ENCODE results near the gene SUB1.

The SUB1 gene

GRCh38 chr5:32583582-32584232, 1.6 kb upstream of the SUB1 start:
- peaks cover 5% of the 10 kb centered on the region for H3K4me1 ChIP-seq (ENCODE audit: control insufficient read depth, insufficient read depth, low read length)
- H3K9me3 ChIP-seq (ENCODE audit: control insufficient read depth, low read length), result no peaks in the 10 kb centered on the region
- no peak overlapping the region for H3K27ac ChIP-seq (ENCODE audit: insufficient read depth, low read depth, low read length, poor library complexity, severe bottlenecking)
- H3K36me3 ChIP-seq (ENCODE audit: control insufficient read depth, insufficient read depth, low read length), result no peaks in the 10 kb centered on the region
- H3K4me3 ChIP-seq (ENCODE audit: insufficient read depth, low read depth, low read length), result no peak overlapping the region
- WGBS, 2 experiments, result 85 to 87% methylated on average over 16 of the region's 16 CpGs
- no peaks in the 10 kb centered on the region for H3K27me3 ChIP-seq (ENCODE audit: control insufficient read depth, insufficient read depth, low read length, poor library complexity, severe bottlenecking)

DNA sequence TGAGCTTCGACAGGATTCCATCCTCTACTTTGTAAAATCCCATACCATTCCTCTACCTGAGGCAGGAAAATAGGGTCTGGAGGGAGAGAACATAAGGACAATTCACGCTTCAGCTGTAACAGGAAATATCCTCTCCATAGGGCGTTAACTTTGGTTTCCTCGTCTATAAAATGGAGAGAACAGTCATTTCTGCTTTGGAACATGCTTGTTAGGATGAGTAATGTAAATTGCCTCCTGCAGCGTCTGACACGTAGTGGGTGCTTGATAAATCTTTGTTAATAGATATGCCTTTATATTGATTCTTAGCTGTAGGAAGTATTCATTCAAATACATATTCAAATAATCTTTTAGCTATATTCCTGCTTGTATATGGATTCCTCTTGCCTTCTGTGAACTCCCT, 711 bp upstream of the SUB1 start:
- WGBS, 2 experiments, result 88 to 91% methylated on average over 5 to 6 of the region's 6 CpGs
- Histone ChIP-seq H3K4me1 (ENCODE audit: control insufficient read depth, insufficient read depth, low read length) (peaks cover 5% of the 10 kb centered on the region), H3K9me3 (ENCODE audit: control insufficient read depth, low read length) (no peaks in the 10 kb centered on the region), H3K4me3 (ENCODE audit: insufficient read depth, low read depth, low read length) (no peak overlapping the region), H3K36me3 (ENCODE audit: control insufficient read depth, insufficient read depth, low read length) (no peaks in the 10 kb centered on the region), H3K27ac (ENCODE audit: insufficient read depth, low read depth, low read length, poor library complexity, severe bottlenecking) (no peak overlapping the region), H3K27me3 (ENCODE audit: control insufficient read depth, insufficient read depth, low read length, poor library complexity, severe bottlenecking) (no peaks in the 10 kb centered on the region)

DNA sequence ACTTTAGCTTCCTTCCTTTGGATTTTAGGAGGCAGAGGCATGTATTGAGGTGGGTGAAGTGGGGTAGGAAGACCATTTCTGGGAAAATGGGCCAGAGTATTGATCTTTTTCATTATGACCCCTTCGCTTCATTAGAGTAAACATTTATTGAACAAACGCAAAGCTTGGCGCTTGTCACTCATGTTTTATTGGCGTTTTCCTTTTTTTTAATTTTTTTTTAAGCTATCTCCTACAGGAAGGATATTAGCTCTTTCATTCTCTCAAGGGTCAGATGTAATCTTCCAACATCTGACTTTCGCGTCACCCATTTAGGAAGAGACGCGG, 273 bp upstream of the SUB1 start:
- Histone ChIP-seq H3K4me1 (ENCODE audit: control insufficient read depth, insufficient read depth, low read length) (peaks cover 5% of the 10 kb centered on the region), H3K27ac (ENCODE audit: insufficient read depth, low read depth, low read length, poor library complexity, severe bottlenecking) (peak overlapping the region; percentile 96), H3K9me3 (ENCODE audit: control insufficient read depth, low read length) (no peaks in the 10 kb centered on the region), H3K4me3 (ENCODE audit: insufficient read depth, low read depth, low read length) (peak overlapping the region; percentile 86), H3K36me3 (ENCODE audit: control insufficient read depth, insufficient read depth, low read length) (no peaks in the 10 kb centered on the region), H3K27me3 (ENCODE audit: control insufficient read depth, insufficient read depth, low read length, poor library complexity, severe bottlenecking) (no peaks in the 10 kb centered on the region)
- 34 to 36% methylated on average over 8 of the region's 8 CpGs for WGBS, 2 experiments

GRCh38 chr5:32586276-32586599, 881 bp downstream of the SUB1 start:
- WGBS, 2 experiments, result 2 to 3% methylated on average over 4 of the region's 6 CpGs
- no peaks in the 10 kb centered on the region for H3K9me3 ChIP-seq (ENCODE audit: control insufficient read depth, low read length)
- H3K27ac ChIP-seq (ENCODE audit: insufficient read depth, low read depth, low read length, poor library complexity, severe bottlenecking), result peak overlapping the region; percentile 96
- H3K27me3 ChIP-seq (ENCODE audit: control insufficient read depth, insufficient read depth, low read length, poor library complexity, severe bottlenecking), result no peaks in the 10 kb centered on the region
- H3K4me1 ChIP-seq (ENCODE audit: control insufficient read depth, insufficient read depth, low read length), result peaks cover 5% of the 10 kb centered on the region
- peak overlapping the region; percentile 86 for H3K4me3 ChIP-seq (ENCODE audit: insufficient read depth, low read depth, low read length)
- H3K36me3 ChIP-seq (ENCODE audit: control insufficient read depth, insufficient read depth, low read length), result peaks cover 3% of the 10 kb centered on the region

DNA sequence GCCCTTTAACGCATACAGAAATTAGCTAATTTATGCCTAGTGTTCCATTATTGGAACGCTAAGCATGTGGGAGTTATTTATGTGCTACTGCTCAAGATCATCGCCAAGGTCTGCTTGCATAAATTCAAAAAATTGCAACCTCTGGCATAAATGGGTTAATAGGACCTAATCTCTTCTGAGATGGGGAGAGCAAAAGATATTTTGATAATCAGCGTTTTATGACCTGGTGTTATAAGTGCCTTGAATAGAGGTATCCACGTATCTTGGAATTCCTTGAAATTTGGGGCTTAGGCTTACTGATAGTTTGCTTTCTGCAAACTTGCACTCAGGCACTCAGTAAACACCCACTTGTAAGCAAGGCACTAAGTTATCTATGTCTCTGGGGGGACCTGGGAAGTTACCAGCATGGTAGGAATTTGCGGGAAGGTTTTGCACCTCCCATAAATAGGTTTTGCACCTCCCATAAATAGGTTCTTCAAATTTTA, 1.8 kb downstream of the SUB1 start:
- peaks cover 12% of the 10 kb centered on the region for H3K36me3 ChIP-seq (ENCODE audit: control insufficient read depth, insufficient read depth, low read length)
- H3K4me1 ChIP-seq (ENCODE audit: control insufficient read depth, insufficient read depth, low read length), result peaks cover 5% of the 10 kb centered on the region
- no peaks in the 10 kb centered on the region for H3K27me3 ChIP-seq (ENCODE audit: control insufficient read depth, insufficient read depth, low read length, poor library complexity, severe bottlenecking)
- 93 to 96% methylated on average over 5 to 6 of the region's 6 CpGs for WGBS, 2 experiments
- no peaks in the 10 kb centered on the region for H3K9me3 ChIP-seq (ENCODE audit: control insufficient read depth, low read length)
- H3K27ac ChIP-seq (ENCODE audit: insufficient read depth, low read depth, low read length, poor library complexity, severe bottlenecking), result no peak overlapping the region
- H3K4me3 ChIP-seq (ENCODE audit: insufficient read depth, low read depth, low read length), result peak overlapping the region; percentile 86

GRCh38 chr5:32589416-32589815, 4.1 kb downstream of the SUB1 start:
- Histone ChIP-seq H3K36me3 (ENCODE audit: control insufficient read depth, insufficient read depth, low read length) (peaks cover 30% of the 10 kb centered on the region), H3K4me1 (ENCODE audit: control insufficient read depth, insufficient read depth, low read length) (peaks cover 5% of the 10 kb centered on the region), H3K27me3 (ENCODE audit: control insufficient read depth, insufficient read depth, low read length, poor library complexity, severe bottlenecking) (no peaks in the 10 kb centered on the region), H3K9me3 (ENCODE audit: control insufficient read depth, low read length) (no peaks in the 10 kb centered on the region), H3K27ac (ENCODE audit: insufficient read depth, low read depth, low read length, poor library complexity, severe bottlenecking) (no peak overlapping the region), H3K4me3 (ENCODE audit: insufficient read depth, low read depth, low read length) (no peak overlapping the region)
- WGBS, 2 experiments, result 95 to 96% methylated on average over 6 to 7 of the region's 8 CpGs

- WGBS, 2 experiments, result 90 to 95% methylated on average over 12 to 13 of the region's 15 CpGs
- no peaks in the 10 kb centered on the region for H3K27me3 ChIP-seq (ENCODE audit: control insufficient read depth, insufficient read depth, low read length, poor library complexity, severe bottlenecking)
- no peak overlapping the region for H3K4me3 ChIP-seq (ENCODE audit: insufficient read depth, low read depth, low read length)
- no peak overlapping the region for H3K27ac ChIP-seq (ENCODE audit: insufficient read depth, low read depth, low read length, poor library complexity, severe bottlenecking)
- no peaks in the 10 kb centered on the region for H3K9me3 ChIP-seq (ENCODE audit: control insufficient read depth, low read length)
- peaks cover 5% of the 10 kb centered on the region for H3K4me1 ChIP-seq (ENCODE audit: control insufficient read depth, insufficient read depth, low read length)
- H3K36me3 ChIP-seq (ENCODE audit: control insufficient read depth, insufficient read depth, low read length), result peaks cover 37% of the 10 kb centered on the region
These were observed 4.8 kb downstream of the SUB1 start for GRCh38 chr5:32589942-32590869.

DNA sequence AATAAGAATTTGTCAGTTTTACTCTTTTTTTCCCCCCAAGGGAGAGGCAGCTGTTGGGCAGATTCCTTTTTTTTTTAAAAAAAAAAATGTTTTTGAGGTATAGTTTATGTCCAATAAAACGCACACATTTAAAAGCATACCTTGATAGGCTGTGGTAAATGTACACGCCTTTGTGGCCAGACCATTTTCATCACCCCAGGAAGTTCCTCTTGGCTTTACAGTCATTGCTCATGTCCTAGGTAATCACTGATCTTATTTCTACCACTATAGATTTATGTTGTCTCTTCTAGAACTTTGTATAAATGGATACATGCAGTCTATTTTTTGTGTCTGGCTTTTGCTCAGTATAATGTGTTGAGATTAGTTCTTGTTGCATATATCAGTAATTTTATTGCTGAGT, 9.8 kb downstream of the SUB1 start:
- H3K27me3 ChIP-seq (ENCODE audit: control insufficient read depth, insufficient read depth, low read length, poor library complexity, severe bottlenecking), result no peaks in the 10 kb centered on the region
- H3K9me3 ChIP-seq (ENCODE audit: control insufficient read depth, low read length), result no peaks in the 10 kb centered on the region
- 96 to 100% methylated on average over 2 of the region's 2 CpGs for WGBS, 2 experiments
- H3K27ac ChIP-seq (ENCODE audit: insufficient read depth, low read depth, low read length, poor library complexity, severe bottlenecking), result no peak overlapping the region
- H3K4me3 ChIP-seq (ENCODE audit: insufficient read depth, low read depth, low read length), result no peak overlapping the region
- peaks cover 73% of the 10 kb centered on the region for H3K36me3 ChIP-seq (ENCODE audit: control insufficient read depth, insufficient read depth, low read length)
- H3K4me1 ChIP-seq (ENCODE audit: control insufficient read depth, insufficient read depth, low read length), result no peaks in the 10 kb centered on the region

DNA sequence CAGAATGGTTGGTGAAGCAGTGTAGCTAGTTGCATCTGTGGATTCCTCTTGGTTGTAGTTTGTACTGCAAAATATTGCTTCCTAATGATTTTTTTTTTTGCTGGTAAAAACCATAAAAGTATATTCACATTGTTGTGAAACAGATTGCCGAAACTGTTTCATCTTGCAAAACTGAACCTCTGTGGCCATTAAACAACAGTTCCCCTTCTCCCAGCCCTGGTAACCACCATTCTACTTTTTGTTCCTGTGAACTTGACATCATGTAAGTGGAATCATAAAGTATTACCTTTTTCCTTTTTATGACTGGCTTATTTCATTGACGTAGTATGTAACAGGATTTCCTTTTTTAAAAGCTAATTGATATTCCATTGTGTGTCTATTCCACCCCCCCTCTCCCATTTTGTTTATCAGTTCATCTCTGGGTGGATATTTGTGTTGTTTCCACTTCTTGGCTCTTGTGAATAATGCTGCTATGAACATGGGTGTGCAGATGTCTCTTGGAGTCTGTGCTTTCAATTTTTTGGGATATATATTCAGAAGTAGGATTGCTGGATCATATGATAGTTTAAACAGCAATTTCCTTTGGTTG, 11.8 kb downstream of the SUB1 start:
- no peak overlapping the region for H3K4me3 ChIP-seq (ENCODE audit: insufficient read depth, low read depth, low read length)
- 48 to 92% methylated on average over 1 to 2 of the region's 2 CpGs for WGBS, 2 experiments

GRCh38 chr5:32598260-32598937, 13.0 kb downstream of the SUB1 start:
- Histone ChIP-seq H3K4me1 (ENCODE audit: control insufficient read depth, insufficient read depth, low read length) (no peaks in the 10 kb centered on the region), H3K36me3 (ENCODE audit: control insufficient read depth, insufficient read depth, low read length) (peaks cover 55% of the 10 kb centered on the region), H3K9me3 (ENCODE audit: control insufficient read depth, low read length) (no peaks in the 10 kb centered on the region), H3K27ac (ENCODE audit: insufficient read depth, low read depth, low read length, poor library complexity, severe bottlenecking) (no peak overlapping the region), H3K27me3 (ENCODE audit: control insufficient read depth, insufficient read depth, low read length, poor library complexity, severe bottlenecking) (no peaks in the 10 kb centered on the region), H3K4me3 (ENCODE audit: insufficient read depth, low read depth, low read length) (no peak overlapping the region)
- 97% methylated on average over 2 to 3 of the region's 3 CpGs for WGBS, 2 experiments

More for the DNA sequence above, 11.8 kb downstream of the SUB1 start:
- Histone ChIP-seq H3K9me3 (ENCODE audit: control insufficient read depth, low read length) (no peaks in the 10 kb centered on the region), H3K27me3 (ENCODE audit: control insufficient read depth, insufficient read depth, low read length, poor library complexity, severe bottlenecking) (no peaks in the 10 kb centered on the region), H3K4me1 (ENCODE audit: control insufficient read depth, insufficient read depth, low read length) (no peaks in the 10 kb centered on the region), H3K36me3 (ENCODE audit: control insufficient read depth, insufficient read depth, low read length) (peaks cover 67% of the 10 kb centered on the region), H3K27ac (ENCODE audit: insufficient read depth, low read depth, low read length, poor library complexity, severe bottlenecking) (no peak overlapping the region)
